Endothelial cell of umbilical vein (primary cell): ENCODE results near the gene MAML2. TPM values are rescaled to one million over a fixed set of nuclear protein-coding genes. Genes with fewer than 3 reads are reported as not detected.

Experiments
- BruUV-seq: library from RNA; stranded (reverse); fragments of 400-500 nt; replicated peaks from 2 replicates; lab custom pipeline; 2021; lab: Mats Ljungman, UMichigan
- CTCF ChIA-PET: fragments of 300-600, 350-600 bp; sonication (Branson Sonifier 250); formaldehyde crosslinking; loops from one replicate; lab custom pipeline; 2021; ENCODE audit warnings: antibody characterized with exemption, inconsistent platforms; lab: Charles Lee
- POLR2A ChIA-PET: fragments of 300-600, 350-600 bp; sonication (Branson Sonifier 250); formaldehyde crosslinking; loops from one replicate; lab custom pipeline; 2021; ENCODE audit warnings: antibody characterized with exemption, inconsistent platforms; lab: Charles Lee
- DNase-seq: peaks from one replicate; pipeline ENCODE4 v3.0.0-alpha.2; 2011; ENCODE audit warnings: low read depth, low spot score
- FAIRE-seq: peaks from 2 replicates; lab custom pipeline; 2011; peaks lifted over from hg19 to GRCh38; lab: Jason Lieb, UNC
- H2AFZ ChIP-seq: 2 replicates; pipeline ENCODE4 v1.6.0; 2012; ENCODE audit warnings: low read depth, low read length, control low read depth, inconsistent platforms
- H3K27ac ChIP-seq: 2 replicates; pipeline ENCODE4 v1.5.1; 2011; ENCODE audit warnings: low read depth, mild to moderate bottlenecking, control low read depth, low read length, moderate library complexity; ENCODE audit not compliant: insufficient read depth
- H3K27me3 ChIP-seq, 2 experiments: 2 replicates each; pipeline versions ENCODE4 v1.6.0 to v1.6.1; 2011; ENCODE audit warnings: low read length in 2 of 2, mixed read lengths in 1 of 2; ENCODE audit not compliant: control insufficient read depth in 2 of 2, insufficient read depth in 2 of 2
- H3K36me3 ChIP-seq, 2 experiments: 2 replicates in 1 of 2; 3 replicates in 1 of 2; pipeline ENCODE4 v1.5.1; 2011; ENCODE audit warnings: low read length in 2 of 2, mild to moderate bottlenecking in 1 of 2, moderate library complexity in 1 of 2; ENCODE audit not compliant: control insufficient read depth in 2 of 2, insufficient read depth in 2 of 2; ENCODE audit errors: extremely low read depth in 1 of 2
- H3K4me1 ChIP-seq: 3 replicates; pipeline ENCODE4 v1.5.1; 2011; ENCODE audit warnings: mild to moderate bottlenecking, low read length; ENCODE audit not compliant: control insufficient read depth, insufficient read depth; ENCODE audit errors: extremely low read depth
- H3K4me2 ChIP-seq: 2 replicates; pipeline ENCODE4 v1.6.1; 2011; ENCODE audit warnings: low read length, control low read depth, mixed read lengths; ENCODE audit not compliant: insufficient read depth
- H3K4me3 ChIP-seq, 3 experiments: fragments of 200-600 bp in 1 of 3; sonication (generic), shearing (Covaris generic) in 1 of 3; replicated peaks in 1 of 3; 2 replicates each; pipeline ENCODE4 v1.5.1; 2011 to 2016; ENCODE audit warnings: control low read depth in 3 of 3, low read length in 3 of 3, mild to moderate bottlenecking in 2 of 3, inconsistent platforms in 1 of 3, low read depth in 1 of 3, moderate library complexity in 1 of 3; ENCODE audit not compliant: insufficient read depth in 1 of 3
- H3K79me2 ChIP-seq: 2 replicates; pipeline ENCODE4 v1.6.0; 2012; ENCODE audit warnings: low read length, inconsistent platforms; ENCODE audit not compliant: control insufficient read depth, insufficient read depth
- H3K9ac ChIP-seq: replicated peaks from 2 replicates; pipeline ENCODE3; 2011; ENCODE audit warnings: low read length, control low read depth; ENCODE audit not compliant: insufficient read depth; ENCODE audit errors: extremely low read depth
- H3K9me1 ChIP-seq: replicated peaks from 3 replicates; pipeline ENCODE4 v1.6.0; 2011; ENCODE audit warnings: mild to moderate bottlenecking, low read length; ENCODE audit not compliant: control insufficient read depth, insufficient read depth; ENCODE audit errors: extremely low read depth
- H3K9me3 ChIP-seq: replicated peaks from 2 replicates; pipeline ENCODE4 v1.5.1; 2012; ENCODE audit warnings: low read length, inconsistent platforms; ENCODE audit not compliant: control insufficient read depth, insufficient read depth
- H4K20me1 ChIP-seq: replicated peaks from 2 replicates; pipeline ENCODE3; 2011; ENCODE audit warnings: mild to moderate bottlenecking, low read length; ENCODE audit not compliant: control insufficient read depth, insufficient read depth; ENCODE audit errors: extremely low read depth
- CTCF ChIP-seq, 2 donors: IDR thresholded peaks; 1 replicate in 1 of 2; 2 replicates in 1 of 2; pipeline ENCODE4 v1.5.1; 2011; ENCODE audit warnings: low read length in 2 of 2, mild to moderate bottlenecking in 2 of 2, moderate library complexity in 2 of 2, control low read depth in 1 of 2, inconsistent platforms in 1 of 2, low read depth in 1 of 2; ENCODE audit not compliant: insufficient read depth in 1 of 2; ENCODE audit errors: extremely low read depth in 1 of 2
- EZH2 ChIP-seq: IDR thresholded peaks from 2 replicates; pipeline ENCODE4 v1.6.1; 2012; ENCODE audit warnings: borderline replicate concordance, low read depth, mild to moderate bottlenecking, moderate library complexity, low read length, inconsistent platforms; ENCODE audit not compliant: severe bottlenecking
- FOS ChIP-seq: IDR thresholded peaks from 2 replicates; pipeline ENCODE4 v1.6.1; 2011; ENCODE audit warnings: mild to moderate bottlenecking, low read length, moderate library complexity, borderline replicate concordance; ENCODE audit not compliant: insufficient read depth
- GATA2 ChIP-seq: IDR thresholded peaks from 2 replicates; pipeline ENCODE4 v1.7.0; 2011; ENCODE audit warnings: low read depth, mild to moderate bottlenecking, moderate library complexity, mixed read lengths, low read length; ENCODE audit not compliant: insufficient read length, insufficient read depth
- JUN ChIP-seq: IDR thresholded peaks from 2 replicates; pipeline ENCODE4 v1.6.1; 2011; ENCODE audit warnings: borderline replicate concordance, low read depth; ENCODE audit not compliant: insufficient read length, insufficient read depth
- MYC ChIP-seq: IDR thresholded peaks from one replicate; pipeline ENCODE4 v1.6.1; 2011; ENCODE audit warnings: mild to moderate bottlenecking, low read depth, low read length
- POLR2A ChIP-seq: IDR thresholded peaks from 2 replicates; pipeline ENCODE4 v1.6.1; 2012; ENCODE audit warnings: low read depth, mild to moderate bottlenecking, control low read depth, low read length
- POLR2AphosphoS5 ChIP-seq: IDR thresholded peaks from 2 replicates; pipeline ENCODE4 v1.6.1; 2012; ENCODE audit warnings: low read depth, mild to moderate bottlenecking, control low read depth, low read length, moderate library complexity; ENCODE audit not compliant: insufficient read depth
- dilution Hi-C: fragments of 300-500 bp; cut with MboI; formaldehyde crosslinking; loops from one replicate; pipeline ENCODE4 v1.15.0; 2019; ENCODE audit warnings: low sequenced_read_pairs; ENCODE audit not compliant: extremely low pct_ligation_motif_present
- intact Hi-C: fragments of 100-400 bp; cut with micrococcal nuclease; formaldehyde crosslinking; loops from one replicate; pipeline ENCODE4 v1.10.0; 2022
- polyA plus RNA-seq, 4 experiments: library from polyadenylated mRNA; depleted of rRNA in 3 of 4; stranded (reverse) in 3 of 4; unstranded in 1 of 4; fragments of >200 nt; gene quantifications; 2 replicates each; pipeline versions ENCODE4 v1.2.1 to v1.2.3, GENCODE V29; 2011 to 2012; ENCODE audit warnings: missing spikeins in 1 of 4
- total RNA-seq: library from RNA; stranded (reverse); gene quantifications from 2 replicates; pipeline ENCODE4 v1.2.3, GENCODE V29; 2021
- TF ChIP-seq, protein P1 (sequence below): IDR thresholded peaks from 2 replicates; pipeline ENCODE4 v1.6.1; 2011; ENCODE audit not compliant: insufficient read depth, insufficient read length

MAML2 gene
- total and polyA plus RNA-seq, 2 donors (not counting 3 experiments of a cell fraction or from before 2014, with no cell fraction given), result 12.4 to 16.8 TPM

- no peaks in the 10 kb centered on the region for H3K79me2 ChIP-seq
These were observed 192.4 kb downstream of the MAML2 start for GRCh38 chr11:96150609-96151008.

More at GRCh38 chr11:96150609-96151008, 192.4 kb downstream of the MAML2 start:
- TF ChIP-seq FOS, result no peak
- no peak for TF ChIP-seq JUN
- TF ChIP-seq CTCF (IDR thresholded peaks at IDR 0.05; ENCODE audit: extremely low read depth in 1 of 2, insufficient read depth in 1 of 2, low read depth in 1 of 2, low read length in 2 of 2), result no peak
- no peak for TF ChIP-seq POLR2A
- TF ChIP-seq POLR2AphosphoS5, result no peak
- TF ChIP-seq, protein P1, sequence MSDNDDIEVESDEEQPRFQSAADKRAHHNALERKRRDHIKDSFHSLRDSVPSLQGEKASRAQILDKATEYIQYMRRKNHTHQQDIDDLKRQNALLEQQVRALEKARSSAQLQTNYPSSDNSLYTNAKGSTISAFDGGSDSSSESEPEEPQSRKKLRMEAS, result no peak
- no peak for TF ChIP-seq MYC
- TF ChIP-seq GATA2, result no peak
- no peak for TF ChIP-seq EZH2
- no peak for FAIRE-seq
- no peaks in the 10 kb centered on the region for H3K27me3 ChIP-seq
- no peak for DNase-seq
- H3K9me3 ChIP-seq, result no peaks in the 10 kb centered on the region
- no peaks in the 10 kb centered on the region for H3K9me1 ChIP-seq
- dilution Hi-C loops (no loop called here), intact Hi-C loops (no loop called here)
- H3K4me2 ChIP-seq, result no peak overlapping the region
- BruUV-seq, result no TSS peak
- POLR2A ChIA-PET, result no interaction called here
- peaks cover 31% of the 10 kb centered on the region for H3K4me1 ChIP-seq
- no peaks in the 10 kb centered on the region for H4K20me1 ChIP-seq
- CTCF ChIA-PET, result interaction anchor here (0.7 kb wide), 1 partner anchor 47 kb away, joined by 3 read pairs; no protein-coding TSS in a partner anchor
- H3K36me3 ChIP-seq, result no peaks in the 10 kb centered on the region
- H3K4me3 ChIP-seq, result no peak overlapping the region
- no peak overlapping the region for H3K9ac ChIP-seq
- no peak overlapping the region for H2AFZ ChIP-seq
- no peak overlapping the region for H3K27ac ChIP-seq
